ENCODE measurements around the gene IL13. TPM values are rescaled to one million over a fixed set of nuclear protein-coding genes. Genes with fewer than 3 reads are reported as not detected.

The IL13 gene
- polyA plus RNA-seq, 2 of the 4 experiments (the other 2 are of a cell fraction) = 0.13 TPM; not detected in 1

DNA sequence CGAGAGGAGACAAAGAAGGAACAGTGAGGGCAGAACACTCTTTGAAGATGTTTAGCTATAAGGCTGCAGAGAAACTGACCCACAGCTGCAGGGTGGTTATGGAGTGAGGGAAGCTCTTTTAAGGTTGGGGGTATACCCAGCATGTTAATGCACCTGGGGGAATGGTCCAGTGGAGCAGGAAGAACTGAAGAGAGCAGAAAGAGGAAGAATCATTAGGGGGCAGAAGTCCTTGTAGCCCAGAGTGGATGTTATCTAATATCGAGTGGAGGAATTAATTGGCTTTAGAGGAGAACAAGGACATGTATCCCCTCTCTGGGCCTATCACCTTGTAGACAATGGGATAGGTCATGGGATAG is 23.5 kb downstream of the IL13 start:
- ChIA-PET CTCF (interaction anchor here (0.5 to 1.0 kb wide), 2 partner anchors 29 to 390 kb away, joined by 3 read pairs; no protein-coding TSS in a partner anchor), POLR2A (no interaction called here)

DNA sequence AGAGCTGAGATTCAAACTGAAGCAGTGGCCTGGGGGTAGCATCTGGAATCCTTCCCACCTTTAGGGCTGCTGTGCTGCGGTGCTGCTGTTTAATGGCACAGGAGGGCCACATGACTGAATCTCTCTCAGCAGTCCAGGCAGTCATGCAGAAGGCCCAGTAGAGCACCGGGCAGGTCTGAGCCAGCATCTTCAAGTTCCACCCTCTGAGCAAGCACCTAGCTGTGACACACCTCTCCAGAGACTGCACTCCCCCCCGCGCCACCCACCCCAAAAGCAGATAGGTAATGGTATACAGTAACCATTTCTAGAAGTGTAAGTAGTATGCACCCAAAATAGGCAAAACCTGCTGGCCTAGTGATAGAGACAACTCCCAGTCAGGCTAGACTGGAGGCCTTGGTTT is 24.0 kb downstream of the IL13 start:
- DNase-seq (ENCODE audit: low read depth in 1 of 2, low spot score in 1 of 2) (no peak), ATAC-seq (no peak), FAIRE-seq (no peak)
- no peaks in the 10 kb centered on the region for H3K9me3 ChIP-seq
- no peak overlapping the region for H3K4me3 ChIP-seq
- no peak overlapping the region for H3K4me2 ChIP-seq
- WGBS (ENCODE audit: missing lambda C conversion rate) = 85% methylated on average over 3 of the region's 4 CpGs
- TF ChIP-seq FOSL2 (IDR thresholded peaks at IDR 0.05) = no peak
- TF ChIP-seq FOSL2 (CRISPR knock-in tag; IDR thresholded peaks at IDR 0.05) = no peak
- TF ChIP-seq RAD21 (conservative IDR thresholded peaks at IDR 0.05 in 1 of 2, IDR thresholded peaks at IDR 0.05 in 1 of 2) = no peak
- no peak overlapping the region for H3K27ac ChIP-seq
- POLR2A ChIA-PET = no interaction called here
- CTCF ChIA-PET = interaction anchor here (0.9 to 1.0 kb wide), 2 partner anchors 29 to 48 kb away, joined by 3 read pairs; no protein-coding TSS in a partner anchor
- peaks cover 12% of the 10 kb centered on the region for H3K4me1 ChIP-seq

More for the DNA sequence above, 23.5 kb downstream of the IL13 start:
- no peak for ATAC-seq
- no peak for DNase-seq (ENCODE audit: low read depth in 1 of 2, low spot score in 1 of 2)
- H3K4me3 ChIP-seq = no peak overlapping the region
- peaks cover 17% of the 10 kb centered on the region for H3K4me1 ChIP-seq
- FAIRE-seq = no peak
- no peak overlapping the region for H3K4me2 ChIP-seq
- TF ChIP-seq RFX5 (IDR thresholded peaks at IDR 0.05) (no peak), HOXB13 (CRISPR knock-in tag; IDR thresholded peaks at IDR 0.05; ENCODE audit: low read depth) (no peak), ZFP36 (IDR thresholded peaks at IDR 0.05; ENCODE audit: borderline replicate concordance, partially characterized antibody) (no peak), BCL3 (IDR thresholded peaks at IDR 0.05) (no peak), FOSL2 (IDR thresholded peaks at IDR 0.05) (no peak), FOSL2 (CRISPR knock-in tag; IDR thresholded peaks at IDR 0.05) (no peak), ESRRA (IDR thresholded peaks at IDR 0.05; ENCODE audit: borderline replicate concordance, low read length) (no peak), RCOR1 (IDR thresholded peaks at IDR 0.05; ENCODE audit: low read depth, low read length) (no peak)
- no peak overlapping the region for H3K27ac ChIP-seq
- no peaks in the 10 kb centered on the region for H3K9me3 ChIP-seq
- 87% methylated on average over 2 of the region's 2 CpGs for WGBS (ENCODE audit: missing lambda C conversion rate)

- no peaks in the 10 kb centered on the region for H3K9me3 ChIP-seq
- FAIRE-seq = no peak
- no peak overlapping the region for H3K4me3 ChIP-seq
- CTCF ChIA-PET = interaction anchor here (1.0 to 1.8 kb wide), 2 partner anchors 158 to 298 kb away, joined by 4 read pairs; no protein-coding TSS in a partner anchor
- WGBS (ENCODE audit: missing lambda C conversion rate) = 83% methylated on average over 6 of the region's 6 CpGs
- no peak for DNase-seq (ENCODE audit: low read depth in 1 of 2, low spot score in 1 of 2)
- no peak for ATAC-seq
- H3K4me1 ChIP-seq = no peaks in the 10 kb centered on the region
- POLR2A ChIA-PET = no interaction called here
- H3K4me2 ChIP-seq = no peak overlapping the region
- TF ChIP-seq SMC3 (IDR thresholded peaks at IDR 0.05) = no peak
- TF ChIP-seq, protein P1, sequence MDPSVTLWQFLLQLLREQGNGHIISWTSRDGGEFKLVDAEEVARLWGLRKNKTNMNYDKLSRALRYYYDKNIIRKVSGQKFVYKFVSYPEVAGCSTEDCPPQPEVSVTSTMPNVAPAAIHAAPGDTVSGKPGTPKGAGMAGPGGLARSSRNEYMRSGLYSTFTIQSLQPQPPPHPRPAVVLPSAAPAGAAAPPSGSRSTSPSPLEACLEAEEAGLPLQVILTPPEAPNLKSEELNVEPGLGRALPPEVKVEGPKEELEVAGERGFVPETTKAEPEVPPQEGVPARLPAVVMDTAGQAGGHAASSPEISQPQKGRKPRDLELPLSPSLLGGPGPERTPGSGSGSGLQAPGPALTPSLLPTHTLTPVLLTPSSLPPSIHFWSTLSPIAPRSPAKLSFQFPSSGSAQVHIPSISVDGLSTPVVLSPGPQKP (IDR thresholded peaks at IDR 0.05; ENCODE audit: low read depth, low read length) = no peak
- no peak for TF ChIP-seq E2F6 (IDR thresholded peaks at IDR 0.05; ENCODE audit: borderline replicate concordance, low read depth)
- no peak for TF ChIP-seq RCOR1 (IDR thresholded peaks at IDR 0.05; ENCODE audit: low read depth, low read length)
- no peak for TF ChIP-seq JUN (IDR thresholded peaks at IDR 0.05)
- TF ChIP-seq ZNF302 (CRISPR knock-in tag; IDR thresholded peaks at IDR 0.05) = no peak
- no peak for TF ChIP-seq FOXS1 (CRISPR knock-in tag; IDR thresholded peaks at IDR 0.05)
- no peak for TF ChIP-seq HES2 (IDR thresholded peaks at IDR 0.05)
- TF ChIP-seq BHLHE40 (IDR thresholded peaks at IDR 0.05; ENCODE audit: low read depth, low read length) = no peak
- no peak for TF ChIP-seq ZSCAN20 (CRISPR knock-in tag; IDR thresholded peaks at IDR 0.05)
- TF ChIP-seq, protein P2, sequence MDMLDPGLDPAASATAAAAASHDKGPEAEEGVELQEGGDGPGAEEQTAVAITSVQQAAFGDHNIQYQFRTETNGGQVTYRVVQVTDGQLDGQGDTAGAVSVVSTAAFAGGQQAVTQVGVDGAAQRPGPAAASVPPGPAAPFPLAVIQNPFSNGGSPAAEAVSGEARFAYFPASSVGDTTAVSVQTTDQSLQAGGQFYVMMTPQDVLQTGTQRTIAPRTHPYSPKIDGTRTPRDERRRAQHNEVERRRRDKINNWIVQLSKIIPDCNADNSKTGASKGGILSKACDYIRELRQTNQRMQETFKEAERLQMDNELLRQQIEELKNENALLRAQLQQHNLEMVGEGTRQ (IDR thresholded peaks at IDR 0.05) = no peak
- TF ChIP-seq EP300 (IDR thresholded peaks at IDR 0.05) = no peak
- no peak for TF ChIP-seq TP53 (CRISPR knock-in tag; IDR thresholded peaks at IDR 0.05)
- H3K27ac ChIP-seq = no peak overlapping the region
These were observed 26.5 kb downstream of the IL13 start for GRCh38 chr5:132684491-132684890.

Data from A549 (cell line).